HS-27A (cell line): Measurements from ENCODE around the gene APBA2.

Experiments used
- DNase-seq: peaks from one replicate; pipeline ENCODE4 v3.0.0-alpha.2; 2012; ENCODE audit warnings: low read depth, missing footprints

APBA2 gene

DNA sequence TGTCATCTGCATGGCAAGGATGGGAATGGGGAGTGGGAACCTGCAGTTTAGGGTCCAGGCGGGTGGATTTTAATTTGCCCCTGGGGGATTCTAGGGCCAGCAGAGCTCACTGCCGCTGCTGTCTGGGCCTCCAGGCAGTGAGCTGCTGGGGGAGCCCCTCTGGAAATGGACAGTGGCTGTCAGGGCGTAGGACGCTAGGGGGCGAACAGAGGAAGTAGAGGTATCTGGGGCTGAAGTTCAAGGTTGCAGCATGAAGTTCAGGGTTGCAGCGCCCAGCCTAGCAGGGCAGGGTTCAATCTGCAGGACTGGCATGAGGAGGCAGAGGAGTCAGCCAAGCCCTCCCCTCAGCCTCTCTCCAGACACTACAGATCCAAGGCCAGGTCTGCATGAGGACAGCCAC is 49.5 kb downstream of the APBA2 start:
- DNase-seq: no peak

DNA sequence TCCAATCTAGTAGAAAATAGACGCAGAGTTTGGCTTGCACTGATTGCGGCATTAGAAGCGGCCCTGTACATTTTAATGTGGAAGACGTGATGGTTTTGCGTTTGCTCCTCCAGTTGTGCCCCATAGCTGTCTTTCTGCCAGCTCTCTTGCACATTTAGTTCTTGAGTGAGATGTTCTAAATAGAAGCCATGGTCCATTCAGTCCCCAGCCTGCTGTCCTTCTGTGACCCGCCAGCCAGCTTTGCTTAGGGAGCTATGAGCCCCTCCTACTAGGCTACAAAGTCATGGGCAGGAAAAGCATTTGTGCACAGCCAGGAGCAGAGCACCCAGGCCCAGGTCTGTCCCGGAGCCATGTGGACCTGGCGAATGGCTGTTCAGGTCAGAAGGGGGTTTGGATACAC is 50.3 kb downstream of the APBA2 start:
- no peak for DNase-seq

DNA sequence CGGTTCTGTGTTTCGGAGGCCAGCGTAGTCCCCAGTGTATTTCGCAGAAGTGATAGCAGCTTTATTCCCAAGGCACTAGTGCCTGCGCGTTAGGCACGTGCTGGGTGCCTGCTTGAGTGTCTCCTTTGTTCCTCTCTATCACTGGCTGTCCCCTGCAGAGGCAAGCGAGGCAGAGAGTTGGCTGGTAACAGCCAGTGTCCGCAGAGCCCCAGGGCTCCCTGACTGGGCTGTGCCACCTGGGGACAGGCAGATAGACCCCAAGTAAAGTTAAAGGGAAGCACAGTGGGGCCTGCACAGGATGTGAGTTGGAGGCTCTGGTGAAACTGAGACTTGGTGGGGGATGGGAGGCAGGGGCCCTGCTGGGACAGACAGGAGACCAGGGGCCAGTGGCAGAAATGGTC is 50.7 kb downstream of the APBA2 start:
- no peak for DNase-seq

DNA sequence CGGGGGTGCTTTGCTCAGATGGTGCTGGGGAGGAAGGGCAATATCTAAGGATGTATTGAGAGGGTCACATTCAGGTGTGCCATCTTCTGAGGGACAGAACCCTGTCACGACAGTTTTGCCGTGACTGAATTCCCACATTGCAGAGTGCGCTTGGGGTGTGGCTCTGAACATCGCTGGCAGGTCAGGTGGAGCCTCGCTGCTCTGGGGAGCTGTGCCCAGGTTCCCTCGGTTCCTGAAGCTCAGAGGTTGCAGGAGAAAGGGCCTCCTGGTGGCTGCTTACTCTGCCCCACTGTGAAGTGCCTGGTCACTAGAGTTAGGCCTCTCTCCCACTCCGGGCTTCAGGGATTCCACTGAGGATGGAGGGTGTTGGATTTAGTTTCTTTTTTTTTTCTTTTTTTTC is 51.5 kb downstream of the APBA2 start:
- DNase-seq: no peak

DNA sequence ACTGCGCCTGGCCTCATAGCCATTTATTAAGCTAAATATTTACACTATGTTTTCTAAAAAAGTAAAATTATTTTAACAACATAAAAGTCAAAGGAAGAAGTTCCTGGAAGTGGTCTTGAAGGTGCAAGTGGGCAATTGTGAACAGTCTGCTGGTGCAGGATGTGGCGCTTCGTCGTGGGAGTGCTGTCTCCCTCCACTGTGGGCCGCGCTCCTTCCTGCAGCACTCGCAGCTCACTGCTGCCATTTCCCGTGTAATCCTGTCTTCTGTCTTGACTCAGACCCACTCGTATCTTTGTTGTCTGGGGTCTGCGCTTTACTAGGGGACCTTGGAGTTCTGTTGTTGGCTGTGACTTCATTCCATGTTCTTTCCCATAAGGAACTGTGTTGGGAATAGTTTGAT is 56.3 kb downstream of the APBA2 start:
- no peak for DNase-seq

DNA sequence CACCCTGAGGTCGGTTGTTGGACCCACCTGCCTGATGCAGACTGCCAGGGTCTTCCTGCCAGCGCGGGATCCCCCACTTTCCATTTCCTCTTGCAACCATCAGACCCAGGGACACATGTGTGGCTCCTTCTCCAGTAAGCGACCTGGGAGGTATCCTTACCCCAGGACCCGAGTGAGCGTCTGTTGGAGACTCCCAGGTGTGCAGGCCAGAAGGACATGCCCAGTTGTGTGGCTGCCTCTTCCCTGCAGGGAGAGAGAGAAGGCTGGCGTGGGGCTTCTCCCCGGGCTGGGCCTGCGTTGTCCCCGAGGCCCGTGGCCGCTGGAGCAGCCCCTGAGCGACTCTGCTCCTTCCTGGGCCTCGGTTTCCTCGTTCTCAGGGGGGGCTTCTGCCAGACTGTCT is 56.8 kb downstream of the APBA2 start:
- DNase-seq: no peak

DNA sequence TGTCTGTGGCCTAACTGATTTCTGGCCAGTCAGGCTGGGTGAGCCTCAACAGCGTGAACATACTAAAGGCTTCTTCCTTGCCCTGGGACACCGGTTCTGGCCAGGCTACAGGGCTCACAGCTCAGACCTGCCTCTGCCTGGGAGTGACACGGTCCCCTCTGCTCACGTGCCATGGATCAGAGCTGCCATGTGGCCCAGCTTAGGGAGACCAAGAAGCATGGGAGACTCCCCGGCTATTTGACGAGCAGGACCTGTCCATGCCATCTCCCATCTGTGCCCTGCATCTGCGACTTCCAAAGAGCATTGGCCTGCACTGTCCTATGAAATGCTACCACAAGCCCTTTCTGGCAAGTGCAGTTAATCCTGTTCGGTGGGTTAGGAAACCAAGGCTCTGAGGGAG is 57.4 kb downstream of the APBA2 start:
- DNase-seq: no peak

DNA sequence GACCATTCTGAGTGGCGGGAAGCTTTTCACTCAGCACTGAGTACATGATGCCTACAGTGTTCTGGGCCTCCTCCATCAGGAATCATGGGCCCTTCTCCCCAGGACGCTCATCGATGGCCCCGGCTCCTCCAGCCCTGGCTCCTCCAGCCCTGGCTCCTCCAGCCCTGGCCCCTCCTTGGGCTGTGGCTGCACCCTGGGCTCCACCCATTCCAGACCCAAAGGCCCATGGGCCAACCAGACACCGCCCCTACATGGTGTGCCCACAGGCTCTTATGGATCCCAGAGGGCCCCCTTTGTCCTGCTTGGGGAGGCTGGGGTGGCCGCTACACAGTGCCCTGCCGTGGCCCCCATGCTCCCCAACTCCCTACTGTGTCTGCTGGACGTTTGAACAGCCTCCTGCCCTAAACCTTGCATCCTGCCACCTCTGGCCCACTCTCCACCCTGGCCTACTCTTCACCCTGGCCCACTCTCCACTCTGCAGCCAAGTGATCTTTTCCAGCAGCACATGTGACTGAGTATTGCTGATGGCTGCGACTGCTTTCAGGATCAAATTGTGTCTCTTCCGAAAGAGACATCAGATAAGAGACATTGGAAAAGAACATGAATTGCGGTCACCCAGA is 57.9 kb downstream of the APBA2 start:
- DNase-seq: no peak

DNA sequence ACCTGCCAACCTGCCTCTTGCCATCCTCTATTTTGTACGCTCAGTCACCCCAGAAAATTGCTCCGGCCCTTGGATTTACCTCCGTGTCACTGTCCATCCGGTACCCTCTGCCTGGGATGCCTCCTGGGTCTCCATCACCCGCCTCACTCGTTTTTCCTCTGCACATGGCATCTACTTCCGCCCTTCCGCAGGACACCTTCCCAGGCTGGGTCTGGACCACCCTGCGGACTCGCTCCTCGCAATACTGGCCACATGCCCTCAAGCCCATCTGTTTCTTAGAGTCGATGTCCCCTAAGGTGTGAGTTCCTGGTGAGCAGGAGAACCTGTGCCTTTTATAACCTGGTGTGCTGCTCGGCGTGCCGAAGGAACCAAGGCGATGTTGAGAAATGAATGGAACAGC is 58.5 kb downstream of the APBA2 start:
- no peak for DNase-seq

DNA sequence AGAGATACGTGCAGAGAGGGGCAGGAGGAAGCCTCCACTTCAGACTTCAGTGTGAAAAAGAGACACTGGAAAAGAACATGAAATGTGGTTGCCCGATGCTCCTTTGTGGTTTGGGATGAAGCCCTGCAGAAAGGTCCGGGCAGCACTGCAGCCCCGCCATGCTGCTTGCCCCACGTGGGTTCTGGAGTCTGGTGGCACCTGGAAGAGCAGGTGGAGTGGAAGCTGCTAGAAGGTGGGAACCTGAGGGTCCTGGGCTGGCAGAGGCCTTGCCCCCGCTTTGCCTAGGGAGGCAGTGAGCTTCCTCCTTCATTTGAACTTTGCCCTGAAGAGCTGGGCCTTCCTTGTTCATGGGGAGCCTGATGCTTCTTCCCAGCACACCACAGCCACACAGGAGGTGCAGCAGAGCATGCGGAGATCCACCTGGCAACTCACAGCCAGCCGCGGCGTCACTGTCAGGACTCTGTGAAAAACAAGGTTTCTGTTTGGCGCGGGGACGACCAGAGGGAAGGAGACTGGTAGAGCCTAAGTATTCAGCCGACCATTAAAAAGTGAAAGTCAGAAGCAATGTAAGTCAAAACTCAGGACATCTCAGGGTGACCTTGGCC is 59.0 kb downstream of the APBA2 start:
- no peak for DNase-seq

DNA sequence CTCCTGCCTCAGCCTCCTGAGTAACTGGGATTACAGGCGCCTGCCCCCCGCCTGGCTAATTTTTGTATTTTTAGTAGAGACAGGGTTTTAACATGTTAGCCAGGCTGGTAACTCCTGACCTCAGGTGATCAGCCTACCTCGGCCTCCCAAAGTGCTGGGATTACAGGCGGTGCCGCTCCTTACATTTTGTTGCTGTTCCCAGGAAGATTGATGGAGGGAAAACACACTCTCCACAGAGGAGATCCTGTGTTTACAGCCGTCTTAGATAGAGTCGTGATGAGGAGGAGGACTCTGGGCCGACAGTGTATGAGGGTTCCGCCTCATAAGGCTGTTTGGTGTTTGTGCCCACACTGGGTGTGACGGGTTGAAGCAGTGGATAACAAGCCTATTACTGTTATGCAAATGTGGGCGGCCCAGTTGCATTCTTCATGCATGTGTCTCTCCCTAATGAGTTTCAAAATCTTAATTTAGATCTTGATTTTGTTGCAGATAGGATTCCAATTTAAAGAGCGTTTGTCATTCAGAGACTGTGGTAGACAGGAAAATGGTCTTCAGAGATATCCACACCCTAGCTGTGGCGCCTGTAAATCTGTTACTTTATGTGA is 60.0 kb downstream of the APBA2 start:
- no peak for DNase-seq

DNA sequence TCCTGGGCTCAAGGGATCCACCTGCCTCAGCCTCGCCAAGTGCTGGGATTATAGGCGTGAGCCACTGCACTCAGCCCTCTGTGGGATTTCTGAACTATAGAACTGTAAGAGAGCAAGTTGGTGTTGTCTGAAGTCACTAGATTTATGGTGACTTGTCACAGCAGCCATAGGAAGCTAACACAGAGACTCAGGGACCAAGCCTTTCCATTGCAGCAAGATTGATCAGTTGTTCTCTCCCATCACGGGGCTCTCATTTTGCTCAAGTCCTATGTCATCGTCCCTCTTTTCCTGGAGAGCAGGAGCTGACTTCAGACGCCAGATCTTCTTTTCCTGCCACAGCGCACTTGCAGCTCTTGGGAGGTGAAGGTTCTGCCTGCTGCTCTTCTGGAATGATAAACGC is 61.0 kb downstream of the APBA2 start:
- DNase-seq: no peak

DNA sequence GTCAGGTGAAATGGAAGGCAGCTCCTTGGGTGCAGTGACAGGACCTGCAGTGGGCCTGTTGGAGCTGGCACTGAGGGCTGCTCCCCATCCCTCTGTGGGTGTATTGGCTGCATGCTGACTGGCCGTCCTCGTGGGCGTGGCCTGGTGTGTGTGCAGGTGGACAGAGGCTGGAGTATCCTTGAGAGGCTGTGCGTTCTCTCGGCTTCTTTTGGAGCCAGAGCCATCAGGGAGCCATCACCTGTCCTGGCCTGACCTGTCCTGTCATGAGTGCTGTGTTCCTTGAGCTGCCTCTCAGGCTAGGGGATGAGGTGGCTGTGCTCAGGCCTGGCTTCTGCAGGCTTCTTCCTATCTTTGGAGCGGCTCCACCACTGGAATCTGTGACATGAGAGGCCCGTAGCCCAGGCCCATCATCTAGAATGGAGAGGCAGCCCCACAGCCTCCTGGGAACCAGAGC is 61.5 kb downstream of the APBA2 start:
- no peak for DNase-seq

DNA sequence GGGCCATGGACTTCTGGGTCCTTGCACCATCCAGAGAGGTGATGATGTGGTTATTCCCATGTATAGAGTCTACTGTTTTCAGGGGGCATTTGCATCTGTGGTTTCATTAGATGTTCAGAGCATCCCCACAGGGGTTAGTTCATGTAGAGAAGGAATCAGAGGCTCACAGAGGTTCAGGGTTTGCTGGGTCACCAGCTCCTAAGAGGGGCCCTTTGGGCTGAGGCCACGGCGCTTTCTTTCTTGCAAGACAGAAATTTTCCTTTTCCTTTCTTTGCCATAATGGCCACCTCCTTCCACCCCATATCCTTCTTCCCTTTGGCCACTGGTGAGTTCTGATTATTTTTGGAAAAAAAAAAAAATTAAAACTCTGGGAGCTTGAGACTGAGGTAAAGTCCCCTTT is 62.3 kb downstream of the APBA2 start:
- no peak for DNase-seq

DNA sequence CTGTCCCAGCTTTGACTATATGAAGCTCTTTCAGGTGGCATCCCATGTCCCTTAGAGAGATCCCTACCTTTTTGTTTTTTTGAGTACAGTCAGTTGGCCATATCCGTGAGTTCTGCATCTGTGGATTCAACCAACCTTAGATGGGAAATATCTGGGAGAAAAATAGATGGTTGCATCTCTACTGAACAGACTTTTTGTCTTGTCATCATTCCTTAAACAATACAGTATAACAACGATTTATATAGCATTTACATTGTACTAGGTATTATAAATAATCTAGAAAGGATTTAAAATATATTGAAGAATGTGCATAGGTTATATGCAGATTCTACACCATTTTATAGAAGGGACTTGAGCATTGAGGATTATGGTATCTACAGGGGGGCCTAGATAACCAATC is 65.1 kb downstream of the APBA2 start:
- DNase-seq: no peak

DNA sequence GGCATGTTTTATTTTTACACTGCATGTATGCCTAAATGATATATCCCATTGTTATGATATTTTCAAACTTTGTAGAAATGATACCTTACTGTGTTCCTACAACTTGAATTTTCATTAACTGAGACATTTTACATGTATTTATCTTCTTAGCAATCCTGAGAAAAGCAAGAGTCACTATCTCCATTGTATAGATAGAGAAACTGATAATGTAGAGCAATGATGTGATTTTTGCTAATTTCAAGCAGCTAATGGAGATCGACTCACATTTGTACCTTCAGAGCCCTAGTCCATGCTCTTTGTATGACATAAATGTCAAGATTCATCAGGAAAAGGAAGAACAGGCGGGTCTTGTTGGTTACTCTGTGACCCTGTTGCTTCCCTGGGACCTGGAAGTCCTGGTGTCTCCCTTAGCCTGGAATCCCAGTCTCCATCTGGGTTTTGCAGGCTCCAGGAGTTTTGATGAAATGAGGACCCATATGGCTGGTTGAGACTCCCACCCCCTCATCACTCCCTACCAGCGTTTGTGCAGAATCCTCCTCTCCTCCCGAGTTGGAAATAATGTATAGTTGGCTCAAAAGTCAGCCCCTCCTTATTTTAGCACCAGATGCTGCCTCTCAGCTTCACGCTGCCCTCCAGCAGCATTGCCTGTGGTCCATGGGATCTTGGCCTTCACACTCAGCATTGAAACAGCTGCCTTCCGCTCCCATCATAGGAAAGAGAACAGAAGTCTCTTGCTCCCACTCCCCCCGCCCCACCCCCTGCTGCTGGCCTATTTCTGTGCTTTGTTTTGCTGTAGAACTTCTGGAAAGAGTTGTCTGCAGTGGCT is 67.1 kb downstream of the APBA2 start:
- no peak for DNase-seq

DNA sequence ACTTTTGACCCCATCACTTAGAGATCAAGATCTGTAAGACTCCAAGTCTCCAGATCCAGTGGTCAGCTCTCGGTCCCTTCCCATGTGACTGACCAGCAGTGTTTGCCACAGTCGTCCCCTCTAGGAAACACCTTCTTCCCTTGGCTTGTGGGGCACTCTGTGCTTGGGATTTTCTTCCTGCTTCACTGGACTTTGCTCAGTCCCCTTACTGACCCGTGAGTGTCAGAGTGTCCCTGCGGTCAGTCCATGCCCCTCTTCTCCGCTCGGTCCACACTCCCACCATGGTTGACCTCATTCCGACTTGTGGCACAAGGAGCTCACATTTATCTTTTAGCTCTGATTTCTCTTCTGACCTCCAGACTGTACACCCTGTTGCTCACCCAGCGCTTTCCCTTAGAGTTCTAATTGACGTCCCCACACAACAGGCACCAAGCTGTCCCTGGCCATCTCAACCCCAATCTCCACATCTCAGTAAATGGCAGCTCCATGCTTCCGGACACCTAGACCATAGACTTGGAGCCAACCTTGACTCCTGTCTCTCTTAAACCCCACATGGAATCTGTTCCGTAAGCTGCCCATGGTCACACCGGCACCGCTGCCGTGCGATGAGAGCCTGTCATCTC is 67.9 kb downstream of the APBA2 start:
- no peak for DNase-seq

DNA sequence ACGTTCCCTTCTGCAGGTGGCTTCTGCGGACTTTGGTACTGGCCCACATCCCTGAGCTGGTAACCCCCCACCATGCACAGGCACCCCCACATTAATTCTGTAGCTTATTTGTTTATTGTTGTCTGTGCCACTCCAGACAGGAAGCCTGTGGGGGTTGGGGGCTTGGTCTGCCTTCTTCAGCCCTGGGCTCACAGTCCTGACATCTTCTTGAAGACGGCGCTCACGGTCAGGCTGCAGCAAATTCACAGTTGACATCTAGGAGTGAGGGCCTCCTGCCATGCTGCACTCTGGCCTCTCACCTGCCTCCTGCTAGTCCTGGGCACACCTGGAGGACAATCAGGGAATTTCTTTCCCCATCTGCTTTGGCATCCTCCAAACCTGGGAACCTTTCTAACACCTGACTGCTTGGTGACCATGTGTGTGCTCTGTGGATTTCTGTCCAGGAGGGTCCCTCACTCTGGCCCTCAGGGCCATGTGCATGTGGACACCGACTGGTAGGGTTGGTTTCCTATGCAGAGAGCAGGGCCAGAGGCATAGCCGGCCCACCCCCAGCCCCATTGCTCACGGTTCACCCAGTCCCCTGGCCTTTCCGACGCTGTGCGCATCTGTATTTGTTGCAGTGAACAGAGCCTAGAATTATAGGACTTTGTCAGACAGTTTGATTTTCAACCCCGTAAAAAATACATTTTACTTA is 68.8 kb downstream of the APBA2 start:
- DNase-seq: no peak

DNA sequence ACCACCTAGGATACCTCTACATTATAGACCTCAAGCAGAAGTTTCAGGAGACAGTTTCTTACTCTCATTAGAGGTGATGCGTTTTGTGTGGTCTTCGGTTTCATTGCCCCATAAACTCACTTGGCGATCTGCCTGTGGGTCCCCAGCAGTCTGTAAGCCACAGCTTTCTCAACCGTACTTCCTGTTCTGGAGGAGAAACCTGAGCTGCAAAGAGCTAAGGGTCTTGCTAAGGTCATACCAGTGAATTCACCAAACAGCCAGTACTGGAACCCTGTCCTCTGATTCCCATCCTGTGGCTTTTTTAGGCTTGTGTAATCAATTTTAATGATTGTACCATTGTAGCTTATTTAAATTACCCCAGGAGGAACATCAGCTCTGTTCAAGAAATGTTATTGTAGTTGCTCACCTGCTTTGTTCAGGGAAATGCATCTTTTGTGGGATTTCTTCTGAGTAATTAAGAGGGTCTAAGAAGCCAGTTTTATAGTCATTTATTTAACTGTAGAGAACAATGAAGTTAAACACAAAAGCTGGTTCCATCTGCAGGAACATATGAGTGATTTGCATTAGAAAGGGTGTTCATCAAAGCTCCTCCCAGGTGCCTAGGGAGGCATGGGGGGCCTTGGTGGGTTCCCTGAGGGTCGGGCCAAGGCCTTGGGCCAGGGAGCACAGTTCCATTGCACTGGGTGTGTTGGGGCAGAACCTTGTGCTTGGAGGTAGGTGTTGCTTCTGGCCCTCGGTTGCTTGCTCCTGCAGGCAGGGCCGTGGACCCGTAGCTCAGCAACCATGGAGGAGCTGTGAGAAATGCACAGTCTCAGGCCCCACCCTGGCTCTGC is 69.6 kb downstream of the APBA2 start:
- no peak for DNase-seq

DNA sequence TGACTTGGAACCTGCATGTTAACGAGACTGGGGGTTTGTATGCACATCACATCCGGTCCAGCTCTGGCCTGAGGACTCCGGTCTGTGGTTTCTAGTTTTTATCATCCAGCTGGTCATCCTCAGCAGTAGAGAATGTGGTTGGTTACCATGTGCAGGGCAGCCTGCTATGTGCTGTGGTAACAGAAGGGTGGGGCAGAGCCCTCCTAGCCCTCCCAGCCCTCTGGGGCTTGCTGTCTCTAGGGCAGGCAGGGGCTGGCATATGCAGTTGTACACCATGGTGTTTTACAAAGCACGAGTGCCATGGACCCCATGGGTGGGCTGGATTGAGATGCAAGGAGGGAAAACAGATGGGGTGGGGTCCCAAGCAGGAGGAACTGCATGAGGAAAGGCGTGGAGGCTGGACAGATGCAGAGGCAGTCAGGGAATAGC is 70.2 kb downstream of the APBA2 start:
- no peak for DNase-seq

DNA sequence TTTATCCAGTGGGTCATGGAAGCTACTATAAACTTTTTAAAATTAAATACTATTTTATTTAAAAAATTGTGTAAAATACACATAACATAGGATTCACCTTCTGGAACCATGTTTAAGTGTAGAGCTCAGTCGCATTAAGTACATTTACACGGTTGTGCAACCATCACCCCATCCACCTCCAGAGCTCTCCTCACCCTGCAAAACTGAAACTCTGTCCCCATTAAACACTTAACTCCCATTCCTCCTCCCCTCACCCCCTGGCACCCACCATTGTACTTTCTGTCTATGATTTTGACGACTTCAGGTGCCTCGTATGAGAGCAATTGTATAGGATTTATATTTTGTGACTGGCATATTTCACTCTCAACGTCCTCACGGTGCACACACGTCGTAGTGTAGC is 70.7 kb downstream of the APBA2 start:
- no peak for DNase-seq
